ENCODE results near the gene NR1D1. TPM values are rescaled to one million over a fixed set of nuclear protein-coding genes. Genes with fewer than 3 reads are reported as not detected.

Gene NR1D1
- total RNA-seq, 2 donors from 2014 or later = 8.3 to 9.9 TPM

DNA sequence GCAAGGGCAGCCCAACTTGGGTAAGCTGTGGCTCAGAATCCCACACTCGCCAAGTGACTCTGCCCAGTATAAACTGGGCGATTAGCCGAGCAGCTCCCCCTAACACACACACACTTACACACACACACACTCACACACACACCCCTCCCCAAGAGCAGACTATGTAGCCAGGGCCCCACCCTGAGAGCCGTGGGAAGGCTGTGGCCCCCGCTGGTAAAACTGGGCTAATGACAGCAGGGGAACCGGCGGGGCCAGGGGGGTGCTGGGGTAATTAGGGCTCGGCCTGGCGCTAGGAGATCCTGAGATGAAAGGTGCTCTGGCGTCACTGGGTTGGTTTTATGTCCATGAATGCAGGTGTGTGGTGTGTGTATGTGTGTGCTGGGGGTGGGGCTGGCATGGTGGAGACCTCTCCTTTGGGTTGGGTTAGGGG, 38.8 kb downstream of the NR1D1 start:
- DNase-seq (ENCODE audit: low spot score) = no peak
- H3K27ac ChIP-seq = peak overlapping the region; percentile 68 to 98
- no peaks in the 10 kb centered on the region for H3K27me3 ChIP-seq
- H3K9me3 ChIP-seq = no peaks in the 10 kb centered on the region
- peaks cover 0 to 49% of the 10 kb centered on the region in 2 donors for H3K4me1 ChIP-seq
- H3K4me3 ChIP-seq = no peak overlapping the region
- H3K36me3 ChIP-seq = no peaks in the 10 kb centered on the region
- TF ChIP-seq, protein P1, sequence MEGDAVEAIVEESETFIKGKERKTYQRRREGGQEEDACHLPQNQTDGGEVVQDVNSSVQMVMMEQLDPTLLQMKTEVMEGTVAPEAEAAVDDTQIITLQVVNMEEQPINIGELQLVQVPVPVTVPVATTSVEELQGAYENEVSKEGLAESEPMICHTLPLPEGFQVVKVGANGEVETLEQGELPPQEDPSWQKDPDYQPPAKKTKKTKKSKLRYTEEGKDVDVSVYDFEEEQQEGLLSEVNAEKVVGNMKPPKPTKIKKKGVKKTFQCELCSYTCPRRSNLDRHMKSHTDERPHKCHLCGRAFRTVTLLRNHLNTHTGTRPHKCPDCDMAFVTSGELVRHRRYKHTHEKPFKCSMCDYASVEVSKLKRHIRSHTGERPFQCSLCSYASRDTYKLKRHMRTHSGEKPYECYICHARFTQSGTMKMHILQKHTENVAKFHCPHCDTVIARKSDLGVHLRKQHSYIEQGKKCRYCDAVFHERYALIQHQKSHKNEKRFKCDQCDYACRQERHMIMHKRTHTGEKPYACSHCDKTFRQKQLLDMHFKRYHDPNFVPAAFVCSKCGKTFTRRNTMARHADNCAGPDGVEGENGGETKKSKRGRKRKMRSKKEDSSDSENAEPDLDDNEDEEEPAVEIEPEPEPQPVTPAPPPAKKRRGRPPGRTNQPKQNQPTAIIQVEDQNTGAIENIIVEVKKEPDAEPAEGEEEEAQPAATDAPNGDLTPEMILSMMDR (IDR thresholded peaks at IDR 0.05) = no peak

DNA sequence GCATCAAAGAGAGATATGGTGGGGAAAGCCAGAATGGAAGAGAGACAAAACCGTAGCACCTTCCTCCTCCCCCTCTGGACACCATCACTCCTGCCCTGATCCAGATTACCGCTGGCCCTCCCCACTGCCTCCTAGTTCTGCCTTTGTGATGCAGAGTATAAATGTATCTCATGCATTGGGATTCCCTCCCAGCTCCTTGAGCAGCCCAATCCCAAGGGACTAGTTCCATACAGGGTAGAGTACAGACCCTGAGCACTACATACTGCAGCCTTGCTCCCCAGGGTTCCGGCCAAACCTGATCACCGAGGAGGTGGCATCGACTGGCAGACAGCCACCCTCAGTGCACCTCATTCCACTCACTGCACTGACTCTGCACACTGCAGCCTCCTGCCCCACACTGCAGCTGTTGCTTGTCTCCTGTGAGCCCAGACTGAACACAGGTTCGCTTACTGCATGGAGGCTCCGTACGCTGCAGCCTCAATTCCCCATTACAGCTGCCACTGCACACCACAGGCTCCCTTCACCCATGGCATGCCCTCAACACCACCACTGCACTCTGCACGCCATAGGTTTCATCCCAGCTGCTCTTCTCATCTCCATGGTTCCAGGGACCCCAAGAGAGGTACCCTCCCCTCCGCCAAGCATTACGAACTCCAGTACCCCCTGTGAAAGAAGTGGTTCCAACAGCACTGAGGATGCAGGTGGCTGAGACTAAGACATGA, 39.3 kb downstream of the NR1D1 start:
- Histone ChIP-seq H3K27ac (no peak overlapping the region), H3K27me3 (no peaks in the 10 kb centered on the region), H3K4me1 (peaks cover 0 to 46% of the 10 kb centered on the region in 2 donors), H3K36me3 (no peaks in the 10 kb centered on the region), H3K9me3 (no peaks in the 10 kb centered on the region), H3K4me3 (no peak overlapping the region)
- TF ChIP-seq, protein P1 (IDR thresholded peaks at IDR 0.05) = no peak
- no peak for DNase-seq (ENCODE audit: low spot score)

DNA sequence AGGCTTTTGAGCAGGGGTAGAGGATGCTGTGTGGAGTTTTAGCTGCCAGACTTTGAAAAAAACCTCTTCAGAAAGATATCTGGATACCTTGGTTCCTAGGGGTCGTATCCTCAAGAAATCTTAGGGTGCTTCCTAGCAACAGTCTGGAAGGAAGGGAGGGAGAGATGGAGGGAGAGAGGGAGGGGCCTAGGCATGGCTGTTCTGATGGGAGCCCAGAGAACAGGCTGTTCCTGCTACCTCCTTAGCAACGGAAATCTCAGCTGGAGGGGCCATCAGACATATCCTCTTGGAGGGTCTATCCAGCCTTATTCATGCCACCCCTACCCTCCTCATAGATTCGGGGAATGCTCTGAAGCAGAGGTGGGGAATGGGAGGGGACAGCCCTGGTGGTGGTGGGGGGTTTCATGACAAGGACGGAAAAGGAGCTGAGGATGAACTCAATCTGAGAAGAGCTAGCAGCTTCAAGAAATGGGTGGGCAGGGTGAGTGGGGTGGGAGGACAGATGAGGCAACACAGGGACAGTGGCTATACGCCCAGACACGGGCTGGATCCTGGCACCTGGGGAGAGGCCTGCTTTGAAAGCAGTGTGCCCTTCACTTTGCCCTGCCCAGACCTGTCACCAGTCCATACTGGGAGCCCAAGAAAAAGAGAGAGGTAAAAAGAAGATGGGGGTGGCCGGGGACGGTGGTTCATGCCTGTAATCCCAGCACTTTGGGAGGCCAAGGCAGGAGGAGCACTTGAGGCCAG, 40.5 kb downstream of the NR1D1 start:
- H3K27ac ChIP-seq = peak overlapping the region; percentile 17 to 79
- TF ChIP-seq, protein P1 (IDR thresholded peaks at IDR 0.05) = no peak
- H3K4me1 ChIP-seq = peaks cover 0 to 35% of the 10 kb centered on the region in 2 donors
- DNase-seq (ENCODE audit: low spot score) = no peak
- H3K9me3 ChIP-seq = no peaks in the 10 kb centered on the region
- H3K27me3 ChIP-seq = no peaks in the 10 kb centered on the region
- no peak overlapping the region for H3K4me3 ChIP-seq
- H3K36me3 ChIP-seq = no peaks in the 10 kb centered on the region

DNA sequence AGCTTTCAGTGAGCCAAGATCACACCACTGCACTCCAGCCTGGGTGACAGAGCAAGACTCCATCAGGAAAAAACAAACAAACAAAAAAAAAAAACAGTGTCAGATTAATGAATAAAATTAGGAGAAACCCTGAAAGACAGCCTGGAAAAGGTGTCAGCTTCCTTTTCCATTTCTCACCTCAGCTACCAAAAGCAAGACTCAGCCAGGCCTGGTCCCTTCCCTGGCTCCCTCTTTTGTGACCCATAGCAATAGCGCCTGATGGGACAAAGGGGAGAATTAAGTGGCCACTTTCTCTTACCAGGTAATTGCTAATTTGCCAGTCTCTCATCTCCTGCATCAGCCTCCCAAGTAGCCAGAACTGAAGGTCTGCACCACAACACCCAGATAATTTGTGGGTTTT, 41.5 kb downstream of the NR1D1 start:
- Histone ChIP-seq H3K9me3 (no peaks in the 10 kb centered on the region), H3K27ac (peak overlapping the region; percentile 44 to 79), H3K4me1 (peaks cover 0 to 25% of the 10 kb centered on the region in 2 donors), H3K4me3 (no peak overlapping the region), H3K27me3 (no peaks in the 10 kb centered on the region), H3K36me3 (no peaks in the 10 kb centered on the region)
- DNase-seq (ENCODE audit: low spot score) = no peak
- TF ChIP-seq, protein P1 (IDR thresholded peaks at IDR 0.05) = no peak

DNA sequence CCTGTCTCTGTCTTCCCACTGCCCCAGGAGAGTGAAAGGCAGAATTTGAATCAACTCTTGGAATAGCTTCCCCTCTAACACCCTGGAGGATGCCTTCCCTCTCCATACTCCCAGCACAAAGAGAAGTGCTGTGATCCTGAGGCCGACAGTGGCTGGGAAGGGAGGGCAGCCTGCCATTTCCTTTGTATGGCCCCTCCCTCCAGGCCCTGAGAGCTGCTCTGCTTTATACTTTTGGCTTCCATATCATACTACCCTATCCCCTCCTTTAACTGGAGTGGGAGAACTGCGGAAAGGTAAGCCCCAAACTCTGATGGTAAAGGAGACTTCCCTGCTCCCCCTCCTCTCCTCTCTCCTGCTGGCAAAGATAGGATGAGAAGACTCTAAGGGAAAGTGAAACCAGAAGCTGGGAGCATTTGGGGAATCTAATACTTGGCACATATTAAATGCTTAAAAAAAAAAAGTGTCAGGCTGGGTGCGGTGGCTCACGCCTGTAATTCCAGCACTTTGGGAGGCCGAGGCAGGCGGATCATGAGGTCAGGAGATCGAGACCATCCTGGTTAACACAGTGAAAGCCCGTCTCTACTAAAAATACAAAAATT, 42.1 kb downstream of the NR1D1 start:
- H3K27me3 ChIP-seq = no peaks in the 10 kb centered on the region
- DNase-seq (ENCODE audit: low spot score) = no peak
- H3K36me3 ChIP-seq = no peaks in the 10 kb centered on the region
- peak overlapping the region in 1 of 2 donors; percentile 21 for H3K4me3 ChIP-seq
- H3K27ac ChIP-seq = peak overlapping the region; percentile 44 to 79
- no peaks in the 10 kb centered on the region for H3K9me3 ChIP-seq
- TF ChIP-seq, protein P1 (IDR thresholded peaks at IDR 0.05) = no peak
- peaks cover 0 to 28% of the 10 kb centered on the region in 2 donors for H3K4me1 ChIP-seq
